HG03103 (cell line): ENCODE data around the gene CELF2.
A peak's percentile ranks its signal among the peaks of the same experiment; 100 is the strongest.

Experiments
- ATAC-seq: cut with Tn5 transposase; IDR thresholded peaks from one replicate; pipeline ENCODE4 v1.9.1; 2021; ENCODE audit warnings: low read depth; ENCODE audit not compliant: unreplicated experiment

The CELF2 gene

GRCh38 chr10:11189582-11190376, 172.1 kb downstream of the CELF2 start:
- ATAC-seq = no peak

- no peak for ATAC-seq
Measured at GRCh38 chr10:11191190-11191589, 173.5 kb downstream of the CELF2 start.

DNA sequence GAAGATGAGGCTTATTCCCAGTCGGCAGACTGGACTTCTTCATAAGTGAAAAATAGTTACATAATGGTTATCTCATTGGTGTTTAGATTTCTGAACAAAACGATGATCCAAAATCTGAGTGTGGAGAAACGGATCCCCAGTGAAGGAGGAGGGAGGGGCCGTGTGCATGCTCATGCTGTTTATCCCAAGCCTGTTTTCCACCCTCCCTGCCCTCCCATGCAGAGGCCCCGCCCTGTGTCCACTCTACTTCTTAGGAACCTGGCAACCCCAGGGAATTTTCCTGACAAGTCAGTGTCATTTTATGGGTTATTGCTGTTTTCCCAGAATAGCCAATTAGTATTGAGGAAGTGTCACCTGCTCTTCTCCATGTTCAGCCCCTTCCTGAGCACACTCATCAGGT, 174.0 kb downstream of the CELF2 start:
- ATAC-seq = no peak

- ATAC-seq = no peak
Measured at GRCh38 chr10:11192304-11193000, 174.8 kb downstream of the CELF2 start.

DNA sequence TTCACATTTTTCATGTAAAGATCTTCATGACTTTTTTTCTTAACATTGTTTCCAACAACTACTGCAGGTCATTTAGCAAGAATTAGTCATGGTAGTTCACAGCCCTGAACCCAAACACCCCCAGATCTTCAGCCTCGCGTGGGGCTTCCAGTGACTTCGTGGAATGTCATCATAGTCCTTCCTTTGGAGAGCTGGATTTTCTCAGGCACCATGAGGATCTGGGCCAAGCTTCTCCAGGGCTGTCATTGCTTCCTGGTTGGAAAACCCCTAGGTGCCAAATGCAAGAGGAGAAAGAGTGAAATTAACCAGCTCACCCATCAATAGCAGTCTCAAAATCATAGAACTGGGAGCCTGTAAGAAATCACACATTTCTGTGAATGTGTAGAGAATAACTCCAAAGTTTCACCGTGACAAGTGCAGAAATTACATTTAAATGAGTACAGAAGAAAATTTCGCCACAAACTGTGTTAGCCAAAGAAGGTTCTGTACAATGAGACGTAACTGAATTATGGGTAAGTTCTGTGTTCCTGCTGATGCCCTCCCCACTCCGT, 175.4 kb downstream of the CELF2 start:
- ATAC-seq = no peak

DNA sequence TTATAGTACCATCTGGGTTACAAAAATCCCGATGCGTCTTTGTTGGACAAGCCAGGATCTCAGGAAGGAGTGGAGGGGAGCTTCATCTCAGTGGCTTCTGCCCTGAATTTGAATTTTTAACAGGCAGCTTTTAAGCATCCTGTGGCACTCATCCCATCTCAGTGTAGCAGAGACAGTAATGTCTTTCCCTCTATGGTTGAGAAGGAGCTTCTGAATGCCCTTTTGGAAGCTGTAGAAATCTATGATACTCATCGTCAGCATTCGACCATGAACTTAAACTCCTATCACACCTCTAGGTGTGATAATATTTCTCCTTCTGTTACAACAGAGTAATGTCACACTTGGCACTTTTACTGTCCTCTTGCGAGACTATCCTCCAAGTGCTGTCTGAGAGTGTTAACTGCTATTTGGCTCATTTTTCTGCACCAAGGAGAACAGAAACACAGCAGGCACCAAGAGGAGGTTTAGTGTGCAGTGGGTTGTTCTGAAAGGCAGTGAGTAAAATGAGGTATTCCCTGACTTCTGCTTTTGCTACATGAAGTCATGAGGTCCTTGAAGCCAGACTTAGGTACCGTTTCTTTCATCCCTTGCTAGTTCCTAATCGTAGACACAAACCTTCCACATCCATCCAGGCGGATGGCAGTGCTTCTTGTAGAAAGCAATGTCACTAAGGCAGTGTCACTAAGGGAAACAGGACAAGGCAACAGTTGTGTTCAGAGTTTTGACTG, 177.4 kb downstream of the CELF2 start:
- ATAC-seq = no peak

DNA sequence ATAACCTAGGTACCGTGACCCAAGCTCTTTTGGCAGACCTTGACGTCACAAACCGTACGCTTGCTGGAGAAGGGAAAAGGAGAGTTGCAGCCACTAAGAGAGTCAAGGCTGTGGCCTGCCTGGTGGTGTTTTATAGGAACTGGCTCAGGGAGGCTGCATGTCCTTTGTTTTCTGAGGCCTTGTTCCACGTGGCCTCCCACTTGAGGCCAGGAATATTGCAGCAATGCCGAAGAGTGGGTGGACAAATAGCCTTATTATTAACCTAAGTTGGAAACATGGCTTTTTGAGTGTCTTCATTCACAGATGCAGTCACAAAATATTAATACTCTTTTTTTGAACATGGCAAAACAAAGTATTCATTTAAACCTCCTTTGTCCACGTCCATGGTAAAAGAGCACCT, 178.0 kb downstream of the CELF2 start:
- ATAC-seq = no peak

DNA sequence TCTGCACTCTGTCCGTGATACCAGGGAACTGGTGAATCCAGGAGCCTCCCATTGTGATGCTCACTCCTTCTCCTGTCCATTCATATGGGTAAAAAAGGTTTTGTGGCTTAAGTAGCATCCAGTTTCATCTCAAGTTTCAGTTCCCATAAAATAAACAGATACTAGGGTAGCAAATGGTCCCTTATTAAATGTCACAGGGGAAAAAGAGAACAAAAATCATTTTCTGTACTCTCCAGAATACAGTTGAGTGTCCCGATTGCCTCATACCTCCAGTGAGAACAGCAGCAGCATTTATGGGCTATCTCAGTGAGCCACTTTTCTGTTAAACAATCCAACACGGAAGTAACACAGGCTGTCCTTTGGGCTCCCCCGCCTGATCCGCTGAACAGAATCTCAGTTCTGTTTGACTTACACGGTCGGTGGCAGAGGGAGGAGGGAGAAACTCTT, 179.6 kb downstream of the CELF2 start:
- ATAC-seq = peak; percentile 68

- no peak for ATAC-seq
Measured at GRCh38 chr10:11197878-11198277, 180.2 kb downstream of the CELF2 start.

DNA sequence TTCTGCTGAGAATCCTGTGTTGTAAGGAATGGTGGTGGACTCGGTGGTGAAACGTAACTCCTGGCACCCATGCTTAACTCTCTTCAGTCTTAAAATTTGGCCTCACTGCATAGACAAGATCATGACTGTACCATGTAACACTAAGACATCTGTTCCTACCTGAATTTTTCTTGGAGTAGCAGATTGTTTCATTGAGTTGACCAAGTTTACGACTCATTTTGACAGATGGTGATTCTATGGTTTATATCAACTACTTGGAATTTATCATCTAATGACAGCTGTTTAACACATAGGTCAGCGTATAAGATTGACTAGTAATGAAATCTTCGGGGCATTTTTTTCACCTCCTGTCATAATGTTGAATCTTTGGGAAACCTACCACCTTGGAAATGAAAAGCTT, 184.2 kb downstream of the CELF2 start:
- no peak for ATAC-seq

- no peak for ATAC-seq
Measured at GRCh38 chr10:11204351-11204942, 186.8 kb downstream of the CELF2 start.

DNA sequence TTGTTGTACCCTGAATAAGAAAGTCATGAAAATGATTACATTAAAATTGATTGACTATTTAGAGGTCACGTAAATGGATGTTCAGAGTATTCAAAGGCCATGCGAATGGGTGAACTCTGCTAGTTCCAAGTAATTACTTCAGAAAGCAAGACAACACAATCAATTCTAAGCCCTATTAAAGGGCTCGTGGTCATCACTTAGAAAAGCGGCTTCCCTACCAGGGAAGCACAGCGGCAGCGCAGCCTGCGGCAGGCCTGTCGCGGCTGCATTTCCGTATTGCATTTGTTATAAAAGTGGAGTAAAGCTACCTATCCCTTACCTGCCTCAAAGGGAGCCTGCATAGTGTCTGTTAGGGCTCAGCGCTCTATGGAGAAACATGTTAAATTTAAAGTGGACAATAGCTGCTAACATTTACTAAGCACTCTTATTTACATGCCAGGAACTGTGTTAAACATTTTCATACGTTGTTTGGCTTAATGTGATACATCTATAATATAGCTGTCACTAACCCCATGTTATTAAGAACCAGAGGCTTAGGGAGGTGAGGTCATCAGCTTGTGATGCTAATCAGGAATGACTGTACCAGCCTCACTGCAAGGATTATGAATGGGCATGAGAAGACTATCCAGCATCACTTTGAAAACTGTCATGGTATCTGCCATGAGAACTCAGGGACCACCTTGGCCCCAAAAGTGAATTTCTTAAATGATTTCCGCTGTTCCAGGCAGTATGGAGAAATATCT, 187.5 kb downstream of the CELF2 start:
- ATAC-seq = no peak

- ATAC-seq = no peak
Measured at GRCh38 chr10:11206676-11207559, 189.2 kb downstream of the CELF2 start.

DNA sequence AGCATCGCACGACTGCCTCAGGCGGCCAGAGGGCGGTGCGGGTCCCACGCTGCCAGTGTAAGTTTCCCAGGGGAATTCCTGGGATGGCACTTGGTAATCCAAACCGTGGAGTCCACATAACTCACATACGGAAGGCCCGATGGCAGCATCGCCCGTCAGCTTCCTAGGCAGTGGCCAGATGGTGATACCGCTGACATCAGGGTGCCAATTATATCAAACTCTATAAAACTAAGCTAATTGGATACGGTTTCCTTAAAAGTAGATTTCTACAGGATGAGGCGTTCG, 189.8 kb downstream of the CELF2 start:
- ATAC-seq = no peak

- ATAC-seq = no peak
Measured at GRCh38 chr10:11208243-11208642, 190.6 kb downstream of the CELF2 start.

GRCh38 chr10:11208908-11209829, 191.5 kb downstream of the CELF2 start:
- ATAC-seq = peak; percentile 43

DNA sequence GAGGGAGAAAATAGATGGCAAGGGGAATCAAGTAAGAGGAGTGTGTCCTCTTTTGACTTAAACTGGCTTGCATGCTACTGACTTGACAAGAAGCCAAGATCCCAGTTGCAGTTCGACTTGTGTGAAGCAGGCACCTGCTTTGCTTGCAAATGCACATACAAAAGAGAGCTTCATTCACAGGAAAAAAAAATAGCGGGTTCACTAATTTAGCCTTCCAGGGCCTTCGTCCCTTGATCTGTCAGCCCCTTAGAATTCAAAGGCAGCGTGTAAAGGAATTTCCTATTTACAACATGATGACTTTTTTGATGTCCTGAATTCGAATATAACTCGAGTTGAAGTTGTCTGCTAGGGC, 192.1 kb downstream of the CELF2 start:
- ATAC-seq = peak; percentile 21

GRCh38 chr10:11210211-11210922, 192.7 kb downstream of the CELF2 start:
- ATAC-seq = no peak
